OCI-LY1 (cell line): ENCODE measurements around the gene EEF1AKMT2.

ENCODE experiments used
- H2AFZ ChIP-seq: fragments of 200-600 bp; sonication (generic), shearing (Covaris generic); 2 replicates; pipeline ENCODE4 v1.6.0; 2014; ENCODE audit warnings: antibody characterized with exemption, mild to moderate bottlenecking, low read length
- H3F3A ChIP-seq: fragments of 200-600 bp; sonication (generic), shearing (Covaris generic); 2 replicates; pipeline ENCODE4 v1.6.0; 2014; ENCODE audit warnings: mild to moderate bottlenecking, antibody characterized with exemption, low read length, moderate library complexity; ENCODE audit not compliant: insufficient read depth
- H3K27ac ChIP-seq: fragments of 200-600 bp; sonication (generic); 2 replicates; pipeline ENCODE4 v1.5.1; 2014; ENCODE audit warnings: low read length, mixed run types, mild to moderate bottlenecking, low read depth; ENCODE audit not compliant: poor library complexity, severe bottlenecking
- H3K27me3 ChIP-seq: fragments of 200-600 bp; sonication (generic); 2 replicates; pipeline ENCODE4 v1.6.0; 2014; ENCODE audit warnings: antibody characterized with exemption, mild to moderate bottlenecking, low read length, moderate library complexity; ENCODE audit not compliant: insufficient read depth
- H3K36me3 ChIP-seq: fragments of 200-600 bp; sonication (generic); 2 replicates; pipeline ENCODE4 v1.6.1; 2014; ENCODE audit warnings: mild to moderate bottlenecking, antibody characterized with exemption, low read length, moderate library complexity, mixed read lengths; ENCODE audit not compliant: insufficient read depth
- H3K4me1 ChIP-seq: fragments of 200-600 bp; sonication (generic); 2 replicates; pipeline ENCODE4 v1.5.1; 2014; ENCODE audit warnings: mild to moderate bottlenecking, low read length, moderate library complexity; ENCODE audit not compliant: insufficient read depth, severe bottlenecking
- H3K4me2 ChIP-seq: fragments of 200-600 bp; sonication (generic), shearing (Covaris generic); 2 replicates; pipeline ENCODE4 v1.6.1; 2014; ENCODE audit warnings: low read length
- H3K4me3 ChIP-seq: fragments of 200-600 bp; sonication (generic); 2 replicates; pipeline ENCODE4 v1.5.1; 2014; ENCODE audit warnings: low read length, low read depth, mild to moderate bottlenecking, mixed read lengths; ENCODE audit not compliant: poor library complexity, severe bottlenecking
- H3K79me2 ChIP-seq: fragments of 200-600 bp; shearing (Covaris generic); 2 replicates; pipeline ENCODE4 v1.6.1; 2016; ENCODE audit warnings: mixed run types, low read length, mixed read lengths; ENCODE audit not compliant: insufficient read depth
- H3K9ac ChIP-seq: fragments of 200-600 bp; sonication (generic), shearing (Covaris generic); 2 replicates; pipeline ENCODE4 v1.6.1; 2014; ENCODE audit warnings: mild to moderate bottlenecking, low read length, mixed read lengths
- H3K9me2 ChIP-seq: fragments of 200-600 bp; sonication (generic), shearing (Covaris generic); 2 replicates; pipeline ENCODE4 v1.6.1; 2014; ENCODE audit warnings: low read depth, mild to moderate bottlenecking, low read length, mixed read lengths
- H3K9me3 ChIP-seq: fragments of 200-600 bp; shearing (Covaris generic); 2 replicates; pipeline ENCODE4 v1.6.1; 2014; ENCODE audit warnings: low read length, mixed read lengths
- H4K20me1 ChIP-seq: fragments of 200-600 bp; sonication (generic), shearing (Covaris generic); 2 replicates; pipeline ENCODE4 v1.6.0; 2016; ENCODE audit warnings: mild to moderate bottlenecking, low read length; ENCODE audit not compliant: insufficient read depth
- EZH2 ChIP-seq: fragments of 200-600 bp; sonication (generic), shearing (Covaris generic); IDR thresholded peaks from 2 replicates; pipeline ENCODE4 v1.8.0; 2017; ENCODE audit warnings: borderline replicate concordance, mixed run types, mild to moderate bottlenecking, antibody characterized with exemption, low read length, moderate library complexity, mixed read lengths
- TF ChIP-seq, protein P1 (sequence below): fragments of 200-600 bp; sonication (generic), shearing (Covaris generic); IDR thresholded peaks from 2 replicates; pipeline ENCODE4 v1.5.1; 2017; ENCODE audit warnings: mild to moderate bottlenecking, antibody characterized with exemption, low read length, moderate library complexity, mixed read lengths

Gene EEF1AKMT2

DNA sequence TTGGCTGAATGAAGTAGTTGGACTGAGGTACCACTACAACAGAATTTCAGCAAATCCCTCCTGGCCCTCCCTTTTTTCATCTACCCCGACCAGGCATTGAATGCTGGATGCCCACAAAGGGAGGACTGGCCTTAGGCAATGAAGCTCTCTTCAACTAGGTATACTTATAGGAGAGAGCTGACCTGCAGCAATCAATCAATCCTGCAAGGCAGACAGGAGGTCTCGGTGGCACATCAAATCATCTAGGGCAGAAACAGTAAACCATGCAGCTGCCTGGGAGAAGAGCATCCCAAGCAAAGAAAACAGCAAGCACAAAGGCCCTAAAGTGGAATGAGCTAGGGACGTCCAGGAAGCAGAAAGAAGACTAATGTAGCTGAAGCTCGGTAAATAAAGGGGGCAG lies 7.5 kb upstream of the EEF1AKMT2 start:
- H3K27me3 ChIP-seq: no peaks in the 10 kb centered on the region
- peaks cover 17% of the 10 kb centered on the region for H3K4me1 ChIP-seq
- H2AFZ ChIP-seq: no peak overlapping the region
- H3K27ac ChIP-seq: no peak overlapping the region
- H3F3A ChIP-seq: no peaks in the 10 kb centered on the region; the same call in 1 of the 2 replicates
- no peaks in the 10 kb centered on the region for H3K9me3 ChIP-seq
- no peak for TF ChIP-seq EZH2
- TF ChIP-seq, protein P1, sequence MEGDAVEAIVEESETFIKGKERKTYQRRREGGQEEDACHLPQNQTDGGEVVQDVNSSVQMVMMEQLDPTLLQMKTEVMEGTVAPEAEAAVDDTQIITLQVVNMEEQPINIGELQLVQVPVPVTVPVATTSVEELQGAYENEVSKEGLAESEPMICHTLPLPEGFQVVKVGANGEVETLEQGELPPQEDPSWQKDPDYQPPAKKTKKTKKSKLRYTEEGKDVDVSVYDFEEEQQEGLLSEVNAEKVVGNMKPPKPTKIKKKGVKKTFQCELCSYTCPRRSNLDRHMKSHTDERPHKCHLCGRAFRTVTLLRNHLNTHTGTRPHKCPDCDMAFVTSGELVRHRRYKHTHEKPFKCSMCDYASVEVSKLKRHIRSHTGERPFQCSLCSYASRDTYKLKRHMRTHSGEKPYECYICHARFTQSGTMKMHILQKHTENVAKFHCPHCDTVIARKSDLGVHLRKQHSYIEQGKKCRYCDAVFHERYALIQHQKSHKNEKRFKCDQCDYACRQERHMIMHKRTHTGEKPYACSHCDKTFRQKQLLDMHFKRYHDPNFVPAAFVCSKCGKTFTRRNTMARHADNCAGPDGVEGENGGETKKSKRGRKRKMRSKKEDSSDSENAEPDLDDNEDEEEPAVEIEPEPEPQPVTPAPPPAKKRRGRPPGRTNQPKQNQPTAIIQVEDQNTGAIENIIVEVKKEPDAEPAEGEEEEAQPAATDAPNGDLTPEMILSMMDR: no peak
- no peak overlapping the region for H3K9ac ChIP-seq
- no peak overlapping the region for H3K4me2 ChIP-seq
- H3K79me2 ChIP-seq: peaks cover 21% of the 10 kb centered on the region
- H4K20me1 ChIP-seq: no peaks in the 10 kb centered on the region
- H3K36me3 ChIP-seq: no peaks in the 10 kb centered on the region
- no peak overlapping the region for H3K4me3 ChIP-seq
- no peaks in the 10 kb centered on the region for H3K9me2 ChIP-seq

DNA sequence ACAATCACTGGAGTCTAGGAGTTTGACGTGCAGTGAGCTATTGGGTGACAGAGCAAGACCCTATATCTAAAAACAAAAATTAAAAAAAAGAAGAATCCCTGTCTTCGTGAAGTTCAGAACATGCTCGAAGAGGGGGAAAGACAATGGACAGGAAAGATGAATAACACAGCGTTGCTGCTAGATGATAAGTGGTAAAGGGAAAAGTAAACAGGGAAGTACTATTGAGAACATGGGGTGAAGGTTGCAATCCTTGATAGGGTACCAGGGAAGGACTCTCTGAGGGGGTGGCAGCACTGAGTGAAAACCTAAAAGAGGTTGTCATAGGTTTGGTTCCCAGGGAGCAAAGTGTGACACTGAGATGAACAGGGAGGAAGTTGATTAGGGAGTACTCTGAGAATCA lies 7.1 kb upstream of the EEF1AKMT2 start:
- no peaks in the 10 kb centered on the region for H4K20me1 ChIP-seq
- no peak overlapping the region for H2AFZ ChIP-seq
- H3K4me1 ChIP-seq: peaks cover 17% of the 10 kb centered on the region
- TF ChIP-seq, protein P1: no peak
- no peak for TF ChIP-seq EZH2
- H3K4me2 ChIP-seq: no peak overlapping the region
- no peak overlapping the region for H3K9ac ChIP-seq
- no peak overlapping the region for H3K27ac ChIP-seq
- H3K9me3 ChIP-seq: no peaks in the 10 kb centered on the region
- H3F3A ChIP-seq: no peaks in the 10 kb centered on the region; the same call in 1 of the 2 replicates
- no peaks in the 10 kb centered on the region for H3K27me3 ChIP-seq
- H3K79me2 ChIP-seq: peaks cover 16% of the 10 kb centered on the region
- H3K9me2 ChIP-seq: no peaks in the 10 kb centered on the region
- H3K36me3 ChIP-seq: no peaks in the 10 kb centered on the region
- H3K4me3 ChIP-seq: no peak overlapping the region

DNA sequence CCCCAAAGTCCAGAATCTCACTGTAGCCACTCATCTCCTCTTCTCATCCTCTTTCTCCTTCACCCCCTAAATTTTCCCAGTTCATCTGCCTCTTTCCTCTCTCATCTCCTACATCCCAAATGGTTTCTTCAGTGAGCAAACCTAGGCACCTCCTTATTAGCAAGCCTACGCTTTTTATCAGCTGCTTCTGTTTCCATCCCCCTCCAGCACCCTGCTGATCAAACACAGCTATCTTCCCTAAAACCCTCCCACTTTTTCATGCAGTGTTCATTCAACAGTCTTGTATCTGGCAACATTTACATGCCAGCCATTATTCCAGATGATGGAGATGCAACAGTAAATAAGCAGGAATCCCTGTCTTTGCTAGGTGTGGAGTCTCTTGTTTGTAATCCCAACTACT lies 6.7 kb upstream of the EEF1AKMT2 start:
- no peak overlapping the region for H3K9ac ChIP-seq
- H3K36me3 ChIP-seq: no peaks in the 10 kb centered on the region
- H3K4me2 ChIP-seq: no peak overlapping the region
- TF ChIP-seq, protein P1: no peak
- no peak for TF ChIP-seq EZH2
- no peak overlapping the region for H2AFZ ChIP-seq
- no peaks in the 10 kb centered on the region; the same call in 1 of the 2 replicates for H3F3A ChIP-seq
- H3K4me3 ChIP-seq: no peak overlapping the region
- no peak overlapping the region for H3K27ac ChIP-seq
- peaks cover 16% of the 10 kb centered on the region for H3K4me1 ChIP-seq
- peaks cover 14% of the 10 kb centered on the region for H3K79me2 ChIP-seq
- no peaks in the 10 kb centered on the region for H4K20me1 ChIP-seq
- H3K9me2 ChIP-seq: no peaks in the 10 kb centered on the region
- no peaks in the 10 kb centered on the region for H3K9me3 ChIP-seq
- no peaks in the 10 kb centered on the region for H3K27me3 ChIP-seq
